HepG2 (cell line): ENCODE measurements around the gene PALM.

ENCODE experiments used
- CEBPZ ChIP-seq: IDR thresholded peaks from 2 replicates; pipeline ENCODE4 v1.6.1; 2012; ENCODE audit warnings: low read length, improper control_type of control experiment
- EED ChIP-seq: sonication (generic); formaldehyde crosslinking; IDR thresholded peaks from 2 replicates; pipeline ENCODE4 v1.5.0; 2020; ENCODE audit warnings: mild to moderate bottlenecking, missing genetic modification reagents
- GABPA ChIP-seq, 2 experiments: IDR thresholded peaks; 2 replicates each; pipeline ENCODE4 v1.6.1; 2011 to 2016; ENCODE audit warnings: low read depth in 2 of 2, low read length in 1 of 2, missing biosample characterization in 1 of 2, missing genetic modification characterization in 1 of 2
- IRF2 ChIP-seq: IDR thresholded peaks from 2 replicates; pipeline ENCODE4 v1.6.1; 2018; ENCODE audit warnings: missing genetic modification reagents, missing compliant biosample characterization
- MEIS1 ChIP-seq: sonication (generic); formaldehyde crosslinking; IDR thresholded peaks from 2 replicates; pipeline ENCODE4 v1.9.0; 2021; ENCODE audit warnings: mild to moderate bottlenecking, missing genetic modification reagents, moderate library complexity, borderline replicate concordance
- REST ChIP-seq, 2 experiments: IDR thresholded peaks; 2 replicates each; pipeline ENCODE4 v1.6.1; 2011 to 2012; ENCODE audit warnings: low read length in 2 of 2, borderline replicate concordance in 1 of 2, low read depth in 1 of 2, mild to moderate bottlenecking in 1 of 2, moderate library complexity in 1 of 2
- RXRA ChIP-seq: sonication (generic); formaldehyde crosslinking; IDR thresholded peaks from 2 replicates; pipeline ENCODE4 v1.5.1; 2020; ENCODE audit warnings: missing genetic modification reagents
- STAG1 ChIP-seq: sonication (generic); formaldehyde crosslinking; IDR thresholded peaks from 2 replicates; pipeline ENCODE4 v1.4.0; 2020; ENCODE audit warnings: missing genetic modification reagents
- TCF7 ChIP-seq: sonication (generic); IDR thresholded peaks from 2 replicates; pipeline ENCODE4 v1.6.1; 2016; ENCODE audit warnings: antibody characterized with exemption, low read depth
- ZNF136 ChIP-seq: sonication (generic); formaldehyde crosslinking; IDR thresholded peaks from 2 replicates; pipeline ENCODE4 v1.8.1; 2022; ENCODE audit warnings: low read depth, mild to moderate bottlenecking, moderate library complexity, missing genetic modification reagents
- ZNF558 ChIP-seq: sonication (generic); formaldehyde crosslinking; IDR thresholded peaks from 2 replicates; pipeline ENCODE4 v1.9.0; 2022; ENCODE audit warnings: mild to moderate bottlenecking, missing genetic modification reagents, borderline replicate concordance
- ZXDC ChIP-seq: sonication (generic); formaldehyde crosslinking; IDR thresholded peaks from 2 replicates; pipeline ENCODE4 v1.5.0; 2020; ENCODE audit warnings: mild to moderate bottlenecking, missing genetic modification reagents

GRCh38 chr19:795691-796581 lies 87.2 kb downstream of the PALM start:
- TF ChIP-seq TCF7 (no peak), STAG1 (CRISPR knock-in tag) (no peak), GABPA (IDR thresholded peaks at IDR 0.05; ENCODE audit: low read depth, low read length) (no peak), GABPA (CRISPR knock-in tag; IDR thresholded peaks at IDR 0.05; ENCODE audit: low read depth) (no peak), ZNF558 (CRISPR knock-in tag) (no peak), REST (IDR thresholded peaks at IDR 0.05; ENCODE audit: borderline replicate concordance in 1 of 2, low read depth in 1 of 2, low read length in 2 of 2) (no peak), ZNF136 (no peak), MEIS1 (CRISPR knock-in tag) (no peak), RXRA (CRISPR knock-in tag) (no peak; the same call in 1 of the 2 replicates), ZXDC (CRISPR knock-in tag) (no peak), IRF2 (no peak), CEBPZ (no peak), EED (CRISPR knock-in tag) (no peak)
